ENCODE measurements around the gene SLC26A1. TPM values are rescaled to one million over a fixed set of nuclear protein-coding genes. Genes with fewer than 3 reads are reported as not detected.

The SLC26A1 gene
- total RNA-seq, 4 donors from 2014 or later, result 0.30 TPM; not detected in 3

DNA sequence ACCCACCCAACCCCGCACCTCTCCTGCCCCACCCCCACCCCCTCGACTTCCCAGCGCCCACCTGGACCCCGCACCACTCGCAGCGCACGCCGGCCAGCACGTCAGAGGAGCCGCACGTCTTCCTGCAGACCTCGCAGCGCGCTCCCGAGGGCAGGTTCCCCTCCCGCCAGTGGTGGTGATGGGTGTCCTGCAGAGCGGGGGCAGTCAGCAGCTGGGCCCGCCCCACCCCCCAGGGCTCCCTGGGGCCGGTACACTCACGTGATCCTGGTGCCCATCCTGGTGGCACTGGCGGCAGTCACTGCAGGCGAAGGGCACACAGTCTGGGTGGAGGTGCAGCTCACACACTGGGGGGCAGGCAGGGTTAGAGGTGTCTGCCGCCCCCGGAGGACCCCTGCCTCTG lies 25.0 kb downstream of the SLC26A1 start:
- H3K36me3 ChIP-seq, result peaks cover 25% of the 10 kb centered on the region
- H3K27me3 ChIP-seq, result no peaks in the 10 kb centered on the region
- H3K4me1 ChIP-seq, result peaks cover 29% of the 10 kb centered on the region
- no peak for TF ChIP-seq CTCF (IDR thresholded peaks at IDR 0.05)
- no peak for TF ChIP-seq POLR2A (IDR thresholded peaks at IDR 0.05)
- no peak for TF ChIP-seq POLR2AphosphoS5 (IDR thresholded peaks at IDR 0.05)
- no peak for TF ChIP-seq EP300 (IDR thresholded peaks at IDR 0.05)
- H3K4me3 ChIP-seq, result no peak overlapping the region
- no peak for DNase-seq (ENCODE audit: low spot score in 2 of 2)
- no CpG with 5 or more reads among the region's 24 CpGs for WGBS
- H3K27ac ChIP-seq, result no peak overlapping the region
- no peaks in the 10 kb centered on the region for H3K9me3 ChIP-seq

DNA sequence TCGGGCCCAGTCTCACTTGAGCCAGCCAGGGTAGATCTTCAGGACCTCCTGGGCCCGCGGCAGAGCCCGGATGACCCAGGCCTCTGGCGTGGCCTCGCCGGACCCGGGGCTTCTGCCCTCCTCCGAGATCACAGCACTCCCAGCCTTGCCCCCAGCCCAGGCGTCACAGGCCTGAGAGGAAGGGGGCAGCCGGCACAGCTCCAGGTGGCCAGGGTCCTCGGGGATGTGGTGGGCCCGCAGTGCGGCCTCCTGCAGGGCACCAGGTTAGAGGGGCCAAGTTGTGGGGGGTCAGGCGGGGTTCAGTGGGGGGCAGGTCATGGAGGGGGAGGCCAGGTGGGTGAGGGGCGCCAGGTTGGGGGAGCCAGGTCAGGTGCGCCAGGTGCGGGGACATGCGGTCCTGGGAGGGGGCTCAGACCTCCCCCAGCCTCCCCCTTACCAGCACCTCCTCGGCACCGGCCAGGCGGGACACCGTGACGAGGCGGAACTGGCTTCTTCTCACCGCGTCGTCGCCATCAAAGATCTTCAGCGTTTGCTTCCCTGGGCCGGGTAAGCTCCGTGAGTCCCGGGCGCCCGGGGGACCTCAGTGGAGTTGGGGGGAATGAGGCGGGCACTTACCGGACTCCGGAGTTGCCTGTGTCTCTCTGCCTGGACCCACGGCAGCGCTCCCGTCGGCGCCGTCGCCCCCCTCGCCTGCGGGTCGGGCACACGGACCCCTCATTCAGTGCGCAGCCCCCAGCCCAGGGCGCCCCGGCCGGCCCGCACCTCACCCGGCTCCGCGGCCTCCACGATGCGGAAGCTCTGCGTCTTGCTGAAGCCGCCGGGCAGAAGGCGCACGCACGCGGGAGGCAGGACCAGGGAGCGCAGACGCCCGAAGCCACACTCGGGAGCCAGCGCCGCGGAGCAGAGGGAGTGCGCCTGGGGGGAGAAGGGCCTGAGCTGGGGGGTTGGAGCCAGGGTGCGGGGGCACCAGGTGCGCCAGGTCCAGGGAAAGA lies 25.8 kb downstream of the SLC26A1 start:
- Histone ChIP-seq H3K27me3 (no peaks in the 10 kb centered on the region), H3K36me3 (peaks cover 28% of the 10 kb centered on the region), H3K4me1 (peaks cover 25% of the 10 kb centered on the region), H3K9me3 (no peaks in the 10 kb centered on the region), H3K27ac (no peak overlapping the region), H3K4me3 (no peak overlapping the region)
- no peak for TF ChIP-seq POLR2A (IDR thresholded peaks at IDR 0.05)
- TF ChIP-seq EP300 (IDR thresholded peaks at IDR 0.05), result no peak
- TF ChIP-seq CTCF (IDR thresholded peaks at IDR 0.05), result no peak
- no peak for TF ChIP-seq POLR2AphosphoS5 (IDR thresholded peaks at IDR 0.05)
- DNase-seq (ENCODE audit: low spot score in 2 of 2), result no peak
- WGBS, result 59% methylated on average over 14 of the region's 76 CpGs

GRCh38 chr4:966266-967112 lies 26.7 kb downstream of the SLC26A1 start:
- no peaks in the 10 kb centered on the region for H3K27me3 ChIP-seq
- DNase-seq (ENCODE audit: low spot score in 2 of 2), result no peak
- TF ChIP-seq POLR2AphosphoS5 (IDR thresholded peaks at IDR 0.05) (no peak), CTCF (IDR thresholded peaks at IDR 0.05) (no peak), EP300 (IDR thresholded peaks at IDR 0.05) (no peak), POLR2A (IDR thresholded peaks at IDR 0.05) (no peak)
- no peak overlapping the region for H3K27ac ChIP-seq
- peaks cover 37% of the 10 kb centered on the region for H3K36me3 ChIP-seq
- H3K4me3 ChIP-seq, result no peak overlapping the region
- 94% methylated on average over 8 of the region's 48 CpGs for WGBS
- peaks cover 24% of the 10 kb centered on the region for H3K4me1 ChIP-seq
- no peaks in the 10 kb centered on the region for H3K9me3 ChIP-seq

DNA sequence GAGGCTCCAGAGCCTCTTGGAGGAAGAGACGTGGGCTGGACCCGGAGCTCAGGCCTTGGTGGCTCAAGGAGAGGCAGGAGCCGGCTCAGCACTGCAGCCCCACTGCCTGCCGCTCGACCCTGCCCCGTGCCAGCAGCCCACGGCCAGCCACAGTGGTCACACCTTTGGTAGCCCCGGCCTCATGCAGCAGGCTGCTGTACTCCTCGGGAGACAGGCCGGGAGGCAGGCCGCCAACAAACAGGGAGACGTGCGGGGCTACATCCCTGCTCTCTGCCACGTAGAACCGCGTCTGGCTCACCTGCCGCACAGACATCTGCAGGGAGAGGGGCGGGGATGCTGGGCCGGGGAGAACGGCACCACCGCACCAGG lies 27.5 kb downstream of the SLC26A1 start:
- H3K27me3 ChIP-seq, result no peaks in the 10 kb centered on the region
- H3K36me3 ChIP-seq, result peaks cover 42% of the 10 kb centered on the region
- H3K4me1 ChIP-seq, result peaks cover 22% of the 10 kb centered on the region
- H3K27ac ChIP-seq, result no peak overlapping the region
- H3K4me3 ChIP-seq, result no peak overlapping the region
- TF ChIP-seq POLR2AphosphoS5 (IDR thresholded peaks at IDR 0.05) (no peak), POLR2A (IDR thresholded peaks at IDR 0.05) (no peak), EP300 (IDR thresholded peaks at IDR 0.05) (no peak), CTCF (IDR thresholded peaks at IDR 0.05) (no peak)
- no peaks in the 10 kb centered on the region for H3K9me3 ChIP-seq
- DNase-seq (ENCODE audit: low spot score in 2 of 2), result no peak
- 91% methylated on average over 11 of the region's 21 CpGs for WGBS

All from suprapubic skin (tissue), 4 donors.